GM12875 (cell line): Measurements from ENCODE around the gene SLC2A6.

Source experiments
- H3K4me3 ChIP-seq: one replicate; pipeline ENCODE4 v1.5.1; 2011; ENCODE audit warnings: low read depth, low read length, control low read depth
- CTCF ChIP-seq: IDR thresholded peaks from 2 replicates; pipeline ENCODE4 v1.5.1; 2011; ENCODE audit warnings: low read depth, mild to moderate bottlenecking, control low read depth, inconsistent platforms, low read length, moderate library complexity, borderline replicate concordance; ENCODE audit not compliant: insufficient read depth

Gene SLC2A6

GRCh38 chr9:133509179-133510083 is 30.5 kb upstream of the SLC2A6 start:
- H3K4me3 ChIP-seq = no peak overlapping the region
- TF ChIP-seq CTCF = no peak

- no peak overlapping the region for H3K4me3 ChIP-seq
- TF ChIP-seq CTCF = no peak
These were observed 29.1 kb upstream of the SLC2A6 start for GRCh38 chr9:133508046-133508445.

GRCh38 chr9:133507246-133507965 is 28.5 kb upstream of the SLC2A6 start:
- no peak for TF ChIP-seq CTCF
- H3K4me3 ChIP-seq = no peak overlapping the region

- no peak overlapping the region for H3K4me3 ChIP-seq
- TF ChIP-seq CTCF = no peak
These were observed 27.7 kb upstream of the SLC2A6 start for GRCh38 chr9:133506653-133507038.

GRCh38 chr9:133505901-133506652 is 27.2 kb upstream of the SLC2A6 start:
- H3K4me3 ChIP-seq = no peak overlapping the region
- no peak for TF ChIP-seq CTCF

- no peak for TF ChIP-seq CTCF
- no peak overlapping the region for H3K4me3 ChIP-seq
These were observed 26.4 kb upstream of the SLC2A6 start for GRCh38 chr9:133505186-133505830.
